ENCODE results near the gene KRTAP21-2.
"Not testable (repeated sequence)": the region's sequence is repeated elsewhere in the genome, so short reads cannot be mapped to it uniquely, and the experiment has no call there.

Gene KRTAP21-2

GRCh38 chr21:30747159-30747558 is at the start of gene KRTAP21-2:
KRTAP21-2 (minus strand) TSS chr21:30747259; CDS start chr21:30747202, 57 bp downstream.
- DNase-seq, result no peak

- no peak for DNase-seq
These were observed 46.7 kb upstream of the KRTAP21-2 start for GRCh38 chr21:30793581-30794314.

GRCh38 chr21:30779249-30779648 is 32.2 kb upstream of the KRTAP21-2 start:
- DNase-seq, result no peak

GRCh38 chr21:30769724-30770431 is 22.8 kb upstream of the KRTAP21-2 start:
- no peak for DNase-seq

- no peak for DNase-seq
These were observed 13.7 kb upstream of the KRTAP21-2 start for GRCh38 chr21:30760776-30761175.

GRCh38 chr21:30758306-30758705 is 11.2 kb upstream of the KRTAP21-2 start:
- DNase-seq, result no peak

GRCh38 chr21:30755328-30755727 is 8.3 kb upstream of the KRTAP21-2 start, which contains the start of gene KRTAP21-1:
KRTAP21-1 (minus strand) TSS chr21:30755428; CDS start chr21:30755378, 50 bp downstream.
- not testable (repeated sequence) for DNase-seq

GRCh38 chr21:30740462-30740861 is 6.6 kb downstream of the KRTAP21-2 start:
- DNase-seq, result no peak

- DNase-seq, result no peak
These were observed 14.0 kb downstream of the KRTAP21-2 start for GRCh38 chr21:30733026-30733425.

- DNase-seq, result no peak
These were observed 20.3 kb downstream of the KRTAP21-2 start for GRCh38 chr21:30726726-30727125.

- DNase-seq, result no peak
These were observed 27.7 kb downstream of the KRTAP21-2 start for GRCh38 chr21:30719401-30719800.

- DNase-seq, result no peak
These were observed 28.7 kb downstream of the KRTAP21-2 start, which contains the start of gene KRTAP21-3 for GRCh38 chr21:30718239-30718909. KRTAP21-3 (minus strand) TSS chr21:30718777; CDS start chr21:30718759, 18 bp downstream.

- no peak for DNase-seq
These were observed 30.0 kb downstream of the KRTAP21-2 start for GRCh38 chr21:30717105-30717504.

GRCh38 chr21:30714946-30715345 is 32.1 kb downstream of the KRTAP21-2 start:
- no peak for DNase-seq

GRCh38 chr21:30714456-30714855 is 32.6 kb downstream of the KRTAP21-2 start:
- DNase-seq, result no peak

GRCh38 chr21:30713766-30714165 is 33.3 kb downstream of the KRTAP21-2 start:
- no peak for DNase-seq

GRCh38 chr21:30710499-30710898 is 36.6 kb downstream of the KRTAP21-2 start:
- DNase-seq, result no peak

GRCh38 chr21:30707409-30707808 is 39.6 kb downstream of the KRTAP21-2 start:
- DNase-seq, result no peak
